ENCODE measurements around the gene KRT2.

- no peak for TF ChIP-seq POLR2A (IDR thresholded peaks at IDR 0.05)
- no peak for TF ChIP-seq CTCF (IDR thresholded peaks at IDR 0.05)
These were observed 43.0 kb upstream of the KRT2 start for GRCh38 chr12:52695039-52695438.
